Trophoblast cell (in vitro differentiated cells and primary cell): ENCODE data around the gene LGR4.
"Not testable (repeated sequence)": the region's sequence is repeated elsewhere in the genome, so short reads cannot be mapped to it uniquely, and the experiment has no call there.

Source experiments
- DNase-seq, 2 donors: peaks; one replicate each; pipeline ENCODE4 v3.0.0-alpha.2; 2016
- H2AFZ ChIP-seq: 2 replicates; pipeline ENCODE4 v1.6.1; 2013; ENCODE audit warnings: low read length, moderate library complexity, mild to moderate bottlenecking; ENCODE audit not compliant: insufficient read depth, poor library complexity
- H2AK5ac ChIP-seq: 2 replicates; pipeline ENCODE4 v1.6.1; 2013; ENCODE audit warnings: mild to moderate bottlenecking, low read length
- H2BK120ac ChIP-seq: 2 replicates; pipeline ENCODE4 v1.6.1; 2013; ENCODE audit warnings: low read length, mild to moderate bottlenecking, moderate library complexity; ENCODE audit not compliant: insufficient read depth, poor library complexity
- H2BK12ac ChIP-seq: 2 replicates; pipeline ENCODE4 v1.6.1; 2013; ENCODE audit warnings: mild to moderate bottlenecking, low read length, moderate library complexity
- H2BK5ac ChIP-seq: 2 replicates; pipeline ENCODE4 v1.6.1; 2013; ENCODE audit warnings: low read length, low read depth, moderate library complexity, mild to moderate bottlenecking; ENCODE audit not compliant: poor library complexity
- H3K14ac ChIP-seq: 2 replicates; pipeline ENCODE4 v1.6.1; 2013; ENCODE audit warnings: mild to moderate bottlenecking, low read length
- H3K18ac ChIP-seq: 2 replicates; pipeline ENCODE4 v1.6.1; 2013; ENCODE audit warnings: mild to moderate bottlenecking, low read length
- H3K23ac ChIP-seq: 2 replicates; pipeline ENCODE4 v1.6.1; 2013; ENCODE audit warnings: low read length
- H3K27ac ChIP-seq: 2 replicates; pipeline ENCODE4 v1.5.1; 2013; ENCODE audit warnings: low read depth, mild to moderate bottlenecking, inconsistent platforms, low read length, moderate library complexity
- H3K27me3 ChIP-seq: 2 replicates; pipeline ENCODE4 v1.6.1; 2013; ENCODE audit warnings: inconsistent platforms, mild to moderate bottlenecking, low read length, moderate library complexity; ENCODE audit not compliant: insufficient read depth
- H3K36me3 ChIP-seq, 2 experiments: 1 replicate in 1 of 2; 2 replicates in 1 of 2; pipeline ENCODE4 v1.6.1; 2013; ENCODE audit warnings: low read length in 2 of 2, mild to moderate bottlenecking in 2 of 2, moderate library complexity in 1 of 2; ENCODE audit not compliant: insufficient read depth in 2 of 2, control insufficient read depth in 1 of 2
- H3K4ac ChIP-seq: 2 replicates; pipeline ENCODE4 v1.6.1; 2013; ENCODE audit warnings: low read depth, mild to moderate bottlenecking, low read length, moderate library complexity
- H3K4me1 ChIP-seq, 2 experiments: 1 replicate in 1 of 2; 2 replicates in 1 of 2; pipeline ENCODE4 v1.6.1; 2013; ENCODE audit warnings: low read length in 2 of 2, mild to moderate bottlenecking in 2 of 2, moderate library complexity in 1 of 2; ENCODE audit not compliant: insufficient read depth in 2 of 2, control insufficient read depth in 1 of 2
- H3K4me2 ChIP-seq: 2 replicates; pipeline ENCODE4 v1.6.1; 2013; ENCODE audit warnings: inconsistent platforms, mild to moderate bottlenecking, low read length, moderate library complexity
- H3K4me3 ChIP-seq: 2 replicates; pipeline ENCODE4 v1.5.1; 2013; ENCODE audit warnings: mild to moderate bottlenecking, low read depth, low read length, inconsistent platforms
- H3K79me1 ChIP-seq: one replicate; pipeline ENCODE4 v1.6.1; 2013; ENCODE audit warnings: low read length
- H3K79me2 ChIP-seq: 2 replicates; pipeline ENCODE4 v1.6.1; 2013; ENCODE audit warnings: low read length, mild to moderate bottlenecking; ENCODE audit not compliant: control insufficient read depth, insufficient read depth, poor library complexity
- H3K9ac ChIP-seq: 2 replicates; pipeline ENCODE4 v1.6.1; 2013; ENCODE audit warnings: mild to moderate bottlenecking, low read length
- H3K9me3 ChIP-seq: 2 replicates; pipeline ENCODE4 v1.6.1; 2013; ENCODE audit warnings: low read depth, mild to moderate bottlenecking, control low read depth, inconsistent platforms, low read length; ENCODE audit not compliant: insufficient read depth
- H4K12ac ChIP-seq: 2 replicates; pipeline ENCODE4 v1.6.1; 2013; ENCODE audit warnings: low read depth, mild to moderate bottlenecking, low read length, moderate library complexity
- H4K8ac ChIP-seq: 2 replicates; pipeline ENCODE4 v1.6.1; 2013; ENCODE audit warnings: low read depth, mild to moderate bottlenecking, low read length, moderate library complexity
- H4K91ac ChIP-seq: one replicate; pipeline ENCODE4 v1.6.1; 2013; ENCODE audit warnings: low read depth, mild to moderate bottlenecking, low read length, moderate library complexity
- WGBS: extraction: QIAGEN DNeasy Blood & Tissue Kit; methylation state at CpG from one replicate; pipeline ENCODE4 v1.1.7; 2013; ENCODE audit warnings: missing lambda C conversion rate; ENCODE audit not compliant: insufficient read length, insufficient coverage; ENCODE audit errors: extremely low coverage; 5-methylcytosine and 5-hydroxymethylcytosine counted together

The LGR4 gene

GRCh38 chr11:27327064-27327463 lies 145.5 kb downstream of the LGR4 start:
- not testable (repeated sequence) for H3K9ac ChIP-seq, H4K12ac ChIP-seq, H4K91ac ChIP-seq, H3K79me1 ChIP-seq, H3K4me1 ChIP-seq, H2BK12ac ChIP-seq, H3K27ac ChIP-seq, H3K18ac ChIP-seq, H3K4me2 ChIP-seq, H2AK5ac ChIP-seq, H3K23ac ChIP-seq, H3K36me3 ChIP-seq, H2BK120ac ChIP-seq, H3K14ac ChIP-seq, H3K9me3 ChIP-seq, H4K8ac ChIP-seq, H3K4me3 ChIP-seq, H3K79me2 ChIP-seq, H2AFZ ChIP-seq, H2BK5ac ChIP-seq, DNase-seq, H3K4ac ChIP-seq, H3K27me3 ChIP-seq
- no CpG with 5 or more reads among the region's 2 CpGs for WGBS

- H4K8ac ChIP-seq, H2AK5ac ChIP-seq, H3K36me3 ChIP-seq, H3K4ac ChIP-seq, H4K91ac ChIP-seq, H3K9ac ChIP-seq, H3K4me1 ChIP-seq, H3K79me2 ChIP-seq, H3K27ac ChIP-seq, H2AFZ ChIP-seq, H2BK5ac ChIP-seq, H3K18ac ChIP-seq, H3K14ac ChIP-seq, H3K79me1 ChIP-seq, H3K4me2 ChIP-seq, H4K12ac ChIP-seq, H2BK120ac ChIP-seq, H2BK12ac ChIP-seq, H3K9me3 ChIP-seq, H3K27me3 ChIP-seq, H3K23ac ChIP-seq, DNase-seq, H3K4me3 ChIP-seq: not testable (repeated sequence)
- no CpG with 5 or more reads among the region's 3 CpGs for WGBS
Observed at GRCh38 chr11:27322196-27322595, 150.4 kb downstream of the LGR4 start.

- not testable (repeated sequence) for H2AK5ac ChIP-seq, H3K4ac ChIP-seq, H3K9ac ChIP-seq, DNase-seq, H3K4me1 ChIP-seq, H2BK5ac ChIP-seq, H4K91ac ChIP-seq, H2BK120ac ChIP-seq, H3K23ac ChIP-seq, H3K18ac ChIP-seq, H3K27me3 ChIP-seq, H3K79me1 ChIP-seq, H3K79me2 ChIP-seq, H3K14ac ChIP-seq, H3K9me3 ChIP-seq, H2BK12ac ChIP-seq, H3K4me2 ChIP-seq, H2AFZ ChIP-seq, H3K4me3 ChIP-seq, H3K36me3 ChIP-seq, H4K8ac ChIP-seq, H4K12ac ChIP-seq, H3K27ac ChIP-seq
- WGBS, result no CpG with 5 or more reads among the region's 10 CpGs
Observed at GRCh38 chr11:27321340-27321739, 151.2 kb downstream of the LGR4 start.

GRCh38 chr11:27319072-27319471 lies 153.5 kb downstream of the LGR4 start:
- Histone ChIP-seq H3K36me3 (peaks cover 0 to 3% of the 10 kb centered on the region in 2 experiments), H4K91ac (no peak overlapping the region), H2AK5ac (no peak overlapping the region), H3K4me3 (no peak overlapping the region), H3K79me1 (no peaks in the 10 kb centered on the region), H3K14ac (no peak overlapping the region), H3K27ac (no peak overlapping the region), H3K9ac (no peak overlapping the region), H2BK120ac (no peak overlapping the region), H3K18ac (no peak overlapping the region), H2BK5ac (no peak overlapping the region), H4K8ac (no peak overlapping the region), H3K27me3 (no peaks in the 10 kb centered on the region), H3K4me2 (no peak overlapping the region), H3K79me2 (no peaks in the 10 kb centered on the region), H4K12ac (no peak overlapping the region), H3K4ac (no peak overlapping the region), H2BK12ac (no peak overlapping the region), H3K23ac (no peak overlapping the region), H2AFZ (no peak overlapping the region), H3K4me1 (no peaks in the 10 kb centered on the region), H3K9me3 (peaks cover 2% of the 10 kb centered on the region)
- no peak for DNase-seq
- WGBS, result no CpG with 5 or more reads among the region's 2 CpGs
